Measurements from ENCODE around the gene LDHAL6A. TPM values are rescaled to one million over a fixed set of nuclear protein-coding genes. Genes with fewer than 3 reads are reported as not detected.

LDHAL6A gene
- total and polyA plus RNA-seq, 8 donors = 0.02 TPM; not detected in 7

DNA sequence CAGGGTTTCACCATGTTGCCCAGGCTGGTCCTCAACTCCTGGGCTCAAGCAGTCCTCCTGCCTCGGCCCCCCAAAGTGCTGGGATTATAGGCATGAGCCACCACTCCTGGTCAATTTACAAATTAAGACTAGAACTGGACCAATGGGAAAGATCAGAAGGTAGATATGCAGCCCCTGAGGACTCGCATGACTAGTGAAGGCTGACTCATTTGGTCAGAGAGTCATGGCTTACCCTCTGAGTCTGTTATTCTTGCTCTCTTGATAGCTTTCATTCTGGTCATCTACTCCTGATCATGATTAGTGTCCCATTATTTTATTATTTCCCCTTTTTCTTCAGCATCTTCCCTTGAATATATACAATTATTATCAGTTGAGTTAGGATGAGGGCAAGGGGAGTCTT lies 2.7 kb upstream of the LDHAL6A start:
- H3K27ac ChIP-seq = no peak overlapping the region
- no peaks in the 10 kb centered on the region for H3K4me1 ChIP-seq
- FAIRE-seq (no peak), DNase-seq (no peak), ATAC-seq (no peak)
- no peaks in the 10 kb centered on the region for H3K9me3 ChIP-seq
- WGBS, 2 donors = 77 to 85% methylated on average over 2 of the region's 2 CpGs
- no peaks in the 10 kb centered on the region for H3K27me3 ChIP-seq
- intact Hi-C loops (cut with DNase I) = no loop called here
- H3K36me3 ChIP-seq = no peaks in the 10 kb centered on the region
- TF ChIP-seq, protein P1, sequence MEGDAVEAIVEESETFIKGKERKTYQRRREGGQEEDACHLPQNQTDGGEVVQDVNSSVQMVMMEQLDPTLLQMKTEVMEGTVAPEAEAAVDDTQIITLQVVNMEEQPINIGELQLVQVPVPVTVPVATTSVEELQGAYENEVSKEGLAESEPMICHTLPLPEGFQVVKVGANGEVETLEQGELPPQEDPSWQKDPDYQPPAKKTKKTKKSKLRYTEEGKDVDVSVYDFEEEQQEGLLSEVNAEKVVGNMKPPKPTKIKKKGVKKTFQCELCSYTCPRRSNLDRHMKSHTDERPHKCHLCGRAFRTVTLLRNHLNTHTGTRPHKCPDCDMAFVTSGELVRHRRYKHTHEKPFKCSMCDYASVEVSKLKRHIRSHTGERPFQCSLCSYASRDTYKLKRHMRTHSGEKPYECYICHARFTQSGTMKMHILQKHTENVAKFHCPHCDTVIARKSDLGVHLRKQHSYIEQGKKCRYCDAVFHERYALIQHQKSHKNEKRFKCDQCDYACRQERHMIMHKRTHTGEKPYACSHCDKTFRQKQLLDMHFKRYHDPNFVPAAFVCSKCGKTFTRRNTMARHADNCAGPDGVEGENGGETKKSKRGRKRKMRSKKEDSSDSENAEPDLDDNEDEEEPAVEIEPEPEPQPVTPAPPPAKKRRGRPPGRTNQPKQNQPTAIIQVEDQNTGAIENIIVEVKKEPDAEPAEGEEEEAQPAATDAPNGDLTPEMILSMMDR (IDR thresholded peaks at IDR 0.05) = no peak
- no peak overlapping the region for H3K4me3 ChIP-seq

DNA sequence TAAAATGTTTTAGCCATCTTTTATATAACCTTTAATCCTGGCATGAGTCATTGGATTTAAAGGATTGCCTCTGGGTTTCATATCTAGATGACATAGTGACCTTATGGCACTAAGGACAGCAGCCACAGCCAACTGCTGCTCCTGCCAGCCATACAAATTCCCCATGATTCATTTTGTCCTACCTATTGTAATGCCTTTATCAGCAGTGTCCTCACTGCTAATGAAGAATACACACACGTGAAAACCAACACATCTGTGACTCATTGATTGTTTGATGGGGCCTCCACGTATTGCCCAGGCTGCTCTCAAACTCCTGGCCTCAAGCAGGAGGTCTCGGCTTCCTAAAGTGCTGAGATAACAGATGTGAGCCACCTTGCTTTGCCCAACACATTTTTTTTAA lies 1.8 kb downstream of the LDHAL6A start:
- H3K27me3 ChIP-seq = no peaks in the 10 kb centered on the region
- no peak overlapping the region for H3K27ac ChIP-seq
- H3K36me3 ChIP-seq = no peaks in the 10 kb centered on the region
- DNase-seq = peak in 3 of 6 donors; percentile 9 to 43 (median 39)
- TF ChIP-seq, protein P1 (IDR thresholded peaks at IDR 0.05) = no peak
- 23 to 27% methylated on average over 3 of the region's 3 CpGs for WGBS, 2 donors
- intact Hi-C loops (cut with DNase I) = no loop called here
- H3K9me3 ChIP-seq = no peaks in the 10 kb centered on the region
- ATAC-seq = peak; percentile 62 to 91 (median 73)
- H3K4me1 ChIP-seq = no peaks in the 10 kb centered on the region
- FAIRE-seq = no peak
- no peak overlapping the region for H3K4me3 ChIP-seq

- Histone ChIP-seq H3K4me1 (no peaks in the 10 kb centered on the region), H3K27ac (no peak overlapping the region), H3K27me3 (no peaks in the 10 kb centered on the region), H3K36me3 (no peaks in the 10 kb centered on the region), H3K9me3 (no peaks in the 10 kb centered on the region), H3K4me3 (no peak overlapping the region)
- WGBS, 2 donors = 82 to 91% methylated on average over 4 of the region's 4 CpGs
- intact Hi-C loops (cut with DNase I) = no loop called here
- no peak for DNase-seq
- TF ChIP-seq, protein P1 (IDR thresholded peaks at IDR 0.05) = no peak
- no peak for ATAC-seq
- no peak for FAIRE-seq
Observed at GRCh38 chr11:18459634-18460033, 4.0 kb downstream of the LDHAL6A start.

GRCh38 chr11:18461909-18462308 lies 6.3 kb downstream of the LDHAL6A start:
- 95% methylated on average over 6 of the region's 6 CpGs for WGBS, 2 donors
- FAIRE-seq (no peak), ATAC-seq (no peak), DNase-seq (no peak)
- Histone ChIP-seq H3K27me3 (no peaks in the 10 kb centered on the region), H3K27ac (no peak overlapping the region), H3K4me1 (no peaks in the 10 kb centered on the region), H3K36me3 (no peaks in the 10 kb centered on the region), H3K4me3 (no peak overlapping the region), H3K9me3 (no peaks in the 10 kb centered on the region)
- intact Hi-C loops (cut with DNase I) = no loop called here
- TF ChIP-seq, protein P1 (IDR thresholded peaks at IDR 0.05) = no peak

- FAIRE-seq (no peak), DNase-seq (no peak), ATAC-seq (no peak)
- intact Hi-C loops (cut with DNase I) = no loop called here
- H3K36me3 ChIP-seq = no peaks in the 10 kb centered on the region
- WGBS, 2 donors = 53 to 57% methylated on average over 1 of the region's 1 CpG
- no peak overlapping the region for H3K4me3 ChIP-seq
- H3K27me3 ChIP-seq = no peaks in the 10 kb centered on the region
- H3K9me3 ChIP-seq = no peaks in the 10 kb centered on the region
- no peak overlapping the region for H3K27ac ChIP-seq
- TF ChIP-seq, protein P1 (IDR thresholded peaks at IDR 0.05) = no peak
- H3K4me1 ChIP-seq = no peaks in the 10 kb centered on the region
Observed at GRCh38 chr11:18463439-18463838, 7.8 kb downstream of the LDHAL6A start.
